PFSK-1 (cell line): ENCODE data around the gene BCAT1.

Source experiments
- FOXP2 ChIP-seq: optimal IDR thresholded peaks from 2 replicates; pipeline ENCODE3; 2011; ENCODE audit warnings: borderline replicate concordance, control low read depth, inconsistent platforms; ENCODE audit not compliant: insufficient read depth; ENCODE audit errors: extremely low read length, extremely low read depth
- POLR2AphosphoS5 ChIP-seq: IDR thresholded peaks from 2 replicates; pipeline ENCODE4 v1.6.1; 2012; ENCODE audit warnings: low read depth, mild to moderate bottlenecking, control low read depth, low read length, moderate library complexity
- REST ChIP-seq, 2 experiments: IDR thresholded peaks; 2 replicates each; pipeline versions ENCODE4 v1.6.1 to v1.8.0; 2011 to 2012; ENCODE audit warnings: low read depth in 2 of 2, low read length in 2 of 2, control low read depth in 1 of 2, inconsistent platforms in 1 of 2, mild to moderate bottlenecking in 1 of 2, moderate library complexity in 1 of 2; ENCODE audit not compliant: insufficient read depth in 1 of 2
- SIN3A ChIP-seq: IDR thresholded peaks from 2 replicates; pipeline ENCODE4 v1.6.1; 2012; ENCODE audit warnings: mild to moderate bottlenecking, low read length, moderate library complexity, borderline replicate concordance; ENCODE audit not compliant: insufficient read depth
- TAF1 ChIP-seq: IDR thresholded peaks from 2 replicates; pipeline ENCODE4 v1.6.1; 2012; ENCODE audit warnings: low read length, control low read depth, borderline replicate concordance; ENCODE audit not compliant: insufficient read depth

GRCh38 chr12:24778486-24779304 is 170.2 kb downstream of the BCAT1 start:
- TF ChIP-seq POLR2AphosphoS5 (no peak), TAF1 (no peak), REST (IDR thresholded peaks at IDR 0.05; ENCODE audit: insufficient read depth in 1 of 2, low read depth in 2 of 2, low read length in 2 of 2) (no peak), SIN3A (no peak), FOXP2 (no peak)
